HG03378 (cell line): ENCODE measurements around the gene RAB40B.
"Not testable (repeated sequence)": the region's sequence is repeated elsewhere in the genome, so short reads cannot be mapped to it uniquely, and the experiment has no call there.

Experiments
- ATAC-seq: cut with Tn5 transposase; IDR thresholded peaks from one replicate; pipeline ENCODE4 v1.9.1; 2021; ENCODE audit warnings: mild to moderate bottlenecking, moderate library complexity; ENCODE audit not compliant: unreplicated experiment

Gene RAB40B

GRCh38 chr17:82698065-82698973 lies at the start of gene RAB40B:
TSS of gene RAB40B (minus strand) at chr17:82698698. CDS start at chr17:82698596, 102 bp downstream.
- ATAC-seq: peak; percentile 94

GRCh38 chr17:82745524-82745923 lies 47.0 kb upstream of the RAB40B start:
- ATAC-seq: no peak

- ATAC-seq: not testable (repeated sequence)
Measured at GRCh38 chr17:82744736-82745135, 46.2 kb upstream of the RAB40B start.

GRCh38 chr17:82743344-82744219 lies 45.1 kb upstream of the RAB40B start:
- no peak for ATAC-seq

- ATAC-seq: no peak
Measured at GRCh38 chr17:82740906-82741759, 42.6 kb upstream of the RAB40B start.

- ATAC-seq: no peak
Measured at GRCh38 chr17:82737967-82738877, 39.7 kb upstream of the RAB40B start.

GRCh38 chr17:82736511-82737185 lies 38.1 kb upstream of the RAB40B start:
- ATAC-seq: no peak

GRCh38 chr17:82734987-82735866 lies 36.7 kb upstream of the RAB40B start, which contains the start of gene FN3K:
TSS of gene FN3K (plus strand) at chr17:82735615. CDS start at chr17:82735637, 22 bp downstream.
- ATAC-seq: no peak

GRCh38 chr17:82732118-82732743 lies 33.7 kb upstream of the RAB40B start:
- ATAC-seq: no peak

- ATAC-seq: no peak
Measured at GRCh38 chr17:82729479-82730260, 31.2 kb upstream of the RAB40B start.

GRCh38 chr17:82726427-82726826 lies 27.9 kb upstream of the RAB40B start:
- ATAC-seq: no peak

- no peak for ATAC-seq
Measured at GRCh38 chr17:82723169-82723807, 24.8 kb upstream of the RAB40B start.

- no peak for ATAC-seq
Measured at GRCh38 chr17:82722341-82723013, 24.0 kb upstream of the RAB40B start.

- no peak for ATAC-seq
Measured at GRCh38 chr17:82720204-82720603, 21.7 kb upstream of the RAB40B start.

GRCh38 chr17:82718986-82719685 lies 20.6 kb upstream of the RAB40B start:
- ATAC-seq: no peak
